Choroid plexus epithelial cell (primary cell): Measurements from ENCODE around the gene AHNAK.

Experiments
- DNase-seq: peaks from one replicate; pipeline ENCODE4 v3.0.0-alpha.2; 2010; ENCODE audit warnings: low read depth
- H3K4me3 ChIP-seq: 2 replicates; pipeline ENCODE4 v1.5.1; 2011; ENCODE audit warnings: low read depth, mild to moderate bottlenecking, control low read depth, low read length, moderate library complexity
- CTCF ChIP-seq: conservative IDR thresholded peaks from 2 replicates; pipeline ENCODE4 v1.5.1; 2011; ENCODE audit warnings: low read depth, mild to moderate bottlenecking, control low read depth, inconsistent platforms, low read length, moderate library complexity

The AHNAK gene

GRCh38 chr11:62433904-62434276 lies 112.7 kb downstream of the AHNAK start:
- no peak for TF ChIP-seq CTCF
- DNase-seq: peak; percentile 39
- H3K4me3 ChIP-seq: no peak overlapping the region

- TF ChIP-seq CTCF: no peak
- DNase-seq: no peak
- H3K4me3 ChIP-seq: no peak overlapping the region
These were observed 113.3 kb downstream of the AHNAK start for GRCh38 chr11:62433141-62433903.

GRCh38 chr11:62432695-62433094 lies 113.9 kb downstream of the AHNAK start:
- H3K4me3 ChIP-seq: no peak overlapping the region
- no peak for TF ChIP-seq CTCF
- DNase-seq: no peak

- DNase-seq: peak; percentile 79
- H3K4me3 ChIP-seq: no peak overlapping the region
- peak; percentile 8 for TF ChIP-seq CTCF
These were observed 115.3 kb downstream of the AHNAK start for GRCh38 chr11:62431171-62431901.

GRCh38 chr11:62430425-62430824 lies 116.2 kb downstream of the AHNAK start:
- no peak for TF ChIP-seq CTCF
- H3K4me3 ChIP-seq: no peak overlapping the region
- DNase-seq: no peak

GRCh38 chr11:62428871-62429560 lies 117.6 kb downstream of the AHNAK start:
- TF ChIP-seq CTCF: no peak
- no peak overlapping the region for H3K4me3 ChIP-seq

More at GRCh38 chr11:62428871-62429560, 117.6 kb downstream of the AHNAK start:
- no peak for DNase-seq
